ENCODE data around the gene PADI6.
"Not testable (repeated sequence)": the region's sequence is repeated elsewhere in the genome, so short reads cannot be mapped to it uniquely, and the experiment has no call there.

Gene PADI6

DNA sequence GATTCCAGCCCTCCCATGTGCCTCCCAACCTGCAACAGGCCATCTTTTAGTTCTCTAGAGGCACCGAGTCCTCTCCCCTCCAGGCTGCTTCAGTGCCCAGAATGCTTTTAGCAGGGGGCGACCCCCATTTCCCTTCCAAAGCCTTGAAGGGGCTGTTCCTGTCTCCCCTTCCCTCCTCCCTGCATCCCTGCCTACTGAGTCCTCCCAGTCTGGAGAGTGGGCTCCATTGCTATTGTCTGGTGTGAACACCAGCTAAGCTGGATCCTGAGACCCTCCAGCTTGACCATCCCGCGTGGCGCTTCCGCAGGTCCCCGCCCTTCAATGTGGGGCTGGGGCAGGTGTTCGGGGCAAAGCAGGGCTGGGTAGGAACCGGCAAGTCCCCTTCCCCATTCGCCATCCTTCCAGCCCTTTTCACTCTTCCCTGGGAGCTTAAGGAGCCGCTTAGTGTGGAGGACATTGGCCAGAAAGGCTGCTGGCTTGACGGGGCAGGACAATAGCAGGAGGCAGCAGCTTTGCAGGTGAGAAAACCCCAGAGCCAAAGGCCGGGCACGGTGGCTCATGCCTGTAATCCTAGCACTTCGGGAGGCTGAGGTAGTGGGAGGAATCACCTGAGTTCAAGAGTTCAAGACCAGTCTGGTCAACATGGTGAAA, 32.2 kb downstream of the PADI6 start:
- in situ Hi-C loops (cut with HindIII; ENCODE audit: low sequenced_read_pairs): no loop called here

DNA sequence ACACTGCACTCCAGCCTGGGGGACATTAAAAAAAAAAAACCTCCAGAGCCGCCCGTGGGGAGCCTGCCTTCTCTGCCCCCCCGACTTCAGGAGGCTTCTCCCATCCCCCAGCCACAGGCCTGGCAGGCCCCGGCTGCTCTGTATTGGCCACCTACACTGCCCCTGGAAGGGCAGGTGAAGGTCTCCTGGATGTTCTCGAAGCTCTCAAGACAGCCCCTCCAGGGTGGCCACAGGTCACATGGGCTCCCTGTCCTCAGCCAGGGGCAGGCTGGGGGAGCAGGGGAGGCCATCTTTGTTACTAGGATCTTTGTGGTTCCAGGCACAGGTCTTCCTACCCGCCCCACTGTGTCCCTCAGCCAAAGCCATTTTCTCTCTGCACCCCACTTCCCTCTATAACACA, 32.8 kb downstream of the PADI6 start:
- in situ Hi-C loops (cut with HindIII; ENCODE audit: low sequenced_read_pairs): no loop called here

DNA sequence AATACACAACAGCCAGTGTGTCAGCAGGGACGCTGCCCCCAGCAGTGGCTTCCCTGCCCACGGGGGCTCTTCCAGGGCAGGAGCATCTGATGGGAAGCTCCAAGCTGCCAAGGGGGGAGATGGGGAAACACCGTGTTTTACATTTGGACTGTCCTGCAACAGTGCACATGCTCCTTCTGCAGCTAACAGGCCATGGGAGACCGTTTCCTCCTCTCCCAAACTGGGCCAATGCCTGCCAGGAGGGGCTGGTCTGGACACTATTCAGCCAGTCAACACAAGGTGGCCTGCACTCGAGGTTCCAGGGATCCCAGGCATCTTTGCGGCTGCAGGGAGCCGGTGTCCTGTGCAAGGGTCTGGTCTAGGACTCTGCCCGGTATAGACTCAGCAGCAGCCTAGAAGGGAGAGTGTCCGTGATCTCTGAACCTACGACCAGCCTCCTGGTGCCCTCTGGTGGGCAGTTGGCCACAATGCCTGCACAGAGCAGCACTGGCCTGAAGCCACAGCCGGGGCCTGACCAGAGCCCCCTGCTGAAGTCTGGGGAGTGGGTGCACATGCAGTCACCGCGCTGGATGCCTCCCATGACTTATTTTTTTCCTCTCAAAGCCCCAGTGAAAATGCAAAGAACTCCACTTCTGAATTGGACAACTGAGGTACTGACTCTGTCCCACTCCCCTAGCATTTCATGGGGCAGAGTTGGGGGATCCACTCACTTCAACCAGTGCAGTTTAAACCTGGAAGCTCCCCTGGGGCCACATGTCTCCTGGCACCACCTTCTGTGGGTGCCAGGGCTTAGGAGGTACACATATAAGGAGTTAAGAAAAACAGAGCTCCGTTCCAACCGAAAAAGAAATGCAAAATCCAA, 34.1 kb downstream of the PADI6 start:
- in situ Hi-C loops (cut with HindIII; ENCODE audit: low sequenced_read_pairs): no loop called here

DNA sequence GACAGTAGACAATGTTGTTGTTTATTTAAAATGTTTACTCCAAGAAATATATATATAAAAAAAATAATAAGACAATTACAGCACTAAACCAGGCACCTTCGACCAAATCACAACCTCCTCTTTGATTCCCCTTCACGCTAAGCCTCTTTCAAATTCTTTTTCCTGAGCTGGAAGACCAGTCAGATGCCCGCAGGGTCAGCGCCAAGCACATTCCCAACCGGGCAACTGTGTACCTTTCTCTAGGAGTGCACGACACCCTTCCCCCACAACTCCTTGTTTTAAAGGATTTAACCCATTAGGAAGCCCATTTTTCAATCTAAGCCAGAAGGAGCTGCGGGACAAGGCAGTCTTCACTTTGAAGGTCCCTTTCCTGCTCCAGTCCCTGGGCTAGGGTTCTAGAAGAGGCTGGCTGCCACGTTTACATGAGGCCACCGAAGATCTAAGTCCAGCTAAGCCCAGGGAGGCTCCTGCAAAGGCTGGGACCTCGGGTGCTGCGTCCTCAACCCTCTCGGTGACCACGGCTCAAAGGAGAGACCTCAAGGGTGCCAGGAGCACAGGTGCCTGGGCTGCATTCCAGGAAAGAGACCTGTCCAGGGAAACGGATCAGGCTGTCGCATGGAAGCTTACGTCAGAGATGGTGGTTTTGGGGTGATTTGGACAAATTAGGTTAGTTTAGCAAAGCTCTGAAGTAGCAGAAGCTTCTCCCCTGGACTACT, 34.9 kb downstream of the PADI6 start:
- in situ Hi-C loops (cut with HindIII; ENCODE audit: low sequenced_read_pairs): not testable (repeated sequence)

DNA sequence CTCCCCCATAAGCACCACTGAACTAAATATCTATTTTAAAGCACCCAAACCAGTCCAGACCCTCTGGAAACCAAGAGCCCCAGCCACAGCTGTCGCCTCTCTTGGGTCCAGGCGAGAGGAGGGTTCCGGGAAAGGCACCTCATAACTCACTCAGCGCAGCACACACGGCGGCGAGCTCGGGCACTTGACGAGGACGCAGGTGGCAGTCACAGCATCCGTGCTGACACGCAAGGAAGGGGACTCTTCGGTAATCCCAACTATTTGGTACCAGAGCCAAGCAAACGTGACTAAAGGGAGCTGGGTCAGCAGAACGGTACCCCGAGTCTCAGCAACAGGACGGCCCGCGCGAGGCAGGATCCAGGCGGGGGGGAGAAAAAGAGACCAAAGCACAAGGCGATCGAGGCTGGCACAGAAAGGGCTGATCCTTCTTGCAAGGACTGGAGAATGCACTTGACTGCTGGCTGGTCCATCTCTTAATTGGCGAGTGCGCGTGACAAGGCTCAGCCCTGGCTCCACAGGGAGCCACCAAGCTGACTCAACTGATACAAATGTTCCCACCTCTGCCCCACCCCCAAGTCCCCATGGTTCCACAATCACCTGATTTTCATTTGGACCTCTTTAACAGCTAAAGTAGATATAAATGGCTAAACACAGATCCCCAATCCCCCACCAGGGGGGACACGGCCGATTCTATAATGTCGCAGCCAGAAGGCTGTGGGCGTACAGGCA, 36.0 kb downstream of the PADI6 start:
- in situ Hi-C loops (cut with HindIII; ENCODE audit: low sequenced_read_pairs): not testable (repeated sequence)

DNA sequence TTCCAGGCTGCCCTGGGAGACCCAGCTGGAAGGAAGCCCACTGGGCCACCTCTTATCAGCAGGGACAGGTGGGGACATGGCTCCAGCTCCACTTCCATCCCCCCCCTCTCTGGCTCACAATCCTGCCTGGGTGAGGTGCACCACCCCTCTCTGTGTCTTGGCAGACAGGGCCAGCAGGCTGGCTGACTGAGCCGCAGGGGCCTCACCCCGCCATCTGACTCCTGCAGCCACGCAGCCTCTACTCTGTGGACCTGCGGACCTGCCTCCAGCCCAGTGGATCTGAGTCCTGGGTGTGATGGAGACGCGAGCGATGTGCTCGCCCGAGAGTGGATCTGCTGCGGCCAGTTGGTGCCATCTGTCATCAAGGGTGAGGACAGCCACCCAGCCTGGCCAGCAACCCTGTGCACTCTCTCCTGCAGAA, 37.4 kb downstream of the PADI6 start:
- in situ Hi-C loops (cut with HindIII; ENCODE audit: low sequenced_read_pairs): no loop called here

DNA sequence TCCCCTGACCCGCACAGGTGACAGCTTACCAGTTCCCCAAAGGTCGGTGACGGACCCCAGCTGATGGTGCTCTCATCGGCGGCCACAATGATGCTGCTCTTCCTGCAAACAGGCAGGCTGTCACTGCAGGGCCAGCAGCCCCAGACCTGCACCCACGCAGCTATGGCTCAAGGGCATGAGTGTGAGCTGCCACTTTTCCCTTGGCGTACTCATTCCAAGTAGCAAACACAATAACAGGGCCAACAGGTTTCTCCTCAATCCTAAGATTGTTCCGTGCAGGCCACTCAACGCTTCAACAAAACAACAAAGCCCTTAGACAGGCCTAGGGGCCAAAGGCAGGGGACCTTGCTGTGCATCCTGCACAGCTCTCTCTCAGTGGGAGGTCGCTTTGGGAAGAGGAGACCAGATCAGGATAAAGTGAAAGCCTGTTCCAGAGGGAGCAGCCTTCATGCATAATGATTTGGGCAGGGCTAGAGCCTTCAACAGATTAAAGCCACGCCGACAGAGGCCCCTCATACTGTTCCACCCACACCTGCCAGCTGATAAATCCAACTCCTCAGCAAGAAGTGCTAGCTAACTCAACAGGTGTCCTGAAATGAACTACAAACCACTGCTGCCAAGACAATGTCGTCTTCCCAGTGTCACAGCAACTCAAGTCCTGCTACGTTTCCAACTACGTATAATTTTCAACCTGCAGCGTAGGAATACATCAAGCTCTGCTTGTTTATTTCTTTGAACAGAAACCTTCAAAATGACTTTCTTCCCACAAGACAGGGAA, 40.3 kb downstream of the PADI6 start:
- in situ Hi-C loops (cut with HindIII; ENCODE audit: low sequenced_read_pairs): no loop called here

DNA sequence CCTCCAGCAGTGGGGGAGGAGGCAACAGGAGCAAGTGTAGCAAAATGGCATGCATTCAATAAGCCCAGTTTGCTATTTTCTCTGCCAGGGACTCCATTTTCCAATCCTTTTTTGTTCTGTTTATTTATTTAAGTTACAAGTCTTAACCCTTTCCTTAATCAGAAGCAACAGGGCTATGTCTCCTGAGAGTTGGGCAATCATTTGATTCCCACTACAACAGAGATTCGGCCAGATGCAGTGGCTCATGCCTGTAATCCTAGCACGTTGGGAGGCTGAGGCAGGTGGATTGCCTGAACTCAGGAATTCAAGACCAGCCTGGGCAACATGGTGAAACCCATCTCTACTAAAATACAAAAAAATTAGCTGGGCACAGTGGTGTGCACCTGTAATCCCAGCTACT, 42.0 kb downstream of the PADI6 start:
- in situ Hi-C loops (cut with HindIII; ENCODE audit: low sequenced_read_pairs): no loop called here

DNA sequence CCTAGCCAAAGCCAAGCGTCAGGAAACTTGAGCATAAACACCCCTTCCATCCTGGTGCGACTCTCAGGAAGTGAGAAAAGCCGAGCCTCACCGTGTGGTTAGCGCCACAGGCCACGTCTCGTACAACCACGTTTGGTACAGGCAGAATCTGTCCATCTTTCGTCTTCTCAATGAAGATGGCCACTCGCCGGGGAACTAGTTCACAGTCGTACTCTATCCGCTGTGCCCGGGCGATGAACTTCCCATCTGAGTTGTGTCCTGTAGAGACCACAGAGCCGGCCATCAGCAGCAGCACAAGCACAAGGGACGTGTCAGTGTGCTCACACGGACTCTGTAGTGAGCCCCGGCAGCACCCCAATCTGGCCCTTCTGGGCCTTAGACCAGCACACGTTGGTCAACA, 44.4 kb downstream of the PADI6 start:
- in situ Hi-C loops (cut with HindIII; ENCODE audit: low sequenced_read_pairs): no loop called here

DNA sequence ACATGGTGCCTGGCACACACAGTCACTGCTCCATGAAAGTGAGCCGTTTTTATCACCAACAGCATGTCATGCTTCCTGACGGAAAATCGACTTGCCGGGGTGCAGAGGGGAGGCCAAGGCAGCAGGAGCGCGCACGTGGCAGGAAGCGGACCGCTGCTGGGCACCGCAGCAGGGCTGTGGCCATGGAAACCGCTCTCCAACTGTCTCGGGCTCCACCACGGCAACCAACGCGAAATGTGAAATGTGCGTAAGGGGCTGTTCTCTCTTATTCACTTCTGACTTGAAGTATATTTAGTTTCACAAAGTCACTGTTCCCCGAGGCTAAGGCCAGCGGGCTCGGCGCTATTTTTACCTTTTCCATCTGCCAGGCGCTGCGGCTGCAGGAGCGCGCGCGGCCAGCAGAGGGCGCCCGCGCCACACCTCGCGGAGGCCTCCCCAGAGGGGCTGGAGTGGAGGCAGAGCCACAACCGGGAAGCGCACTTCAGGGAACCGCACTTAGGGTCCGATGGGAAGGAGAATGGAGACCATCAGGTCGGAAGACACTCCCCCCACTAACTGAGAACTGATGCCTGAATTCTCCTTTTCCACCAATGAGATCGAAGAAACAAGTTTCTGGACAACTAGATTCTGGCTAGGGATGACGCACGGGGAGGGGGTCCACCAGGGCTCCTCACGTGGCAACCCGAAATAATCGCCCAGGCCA, 47.8 kb downstream of the PADI6 start:
- in situ Hi-C loops (cut with HindIII; ENCODE audit: low sequenced_read_pairs): no loop called here

DNA sequence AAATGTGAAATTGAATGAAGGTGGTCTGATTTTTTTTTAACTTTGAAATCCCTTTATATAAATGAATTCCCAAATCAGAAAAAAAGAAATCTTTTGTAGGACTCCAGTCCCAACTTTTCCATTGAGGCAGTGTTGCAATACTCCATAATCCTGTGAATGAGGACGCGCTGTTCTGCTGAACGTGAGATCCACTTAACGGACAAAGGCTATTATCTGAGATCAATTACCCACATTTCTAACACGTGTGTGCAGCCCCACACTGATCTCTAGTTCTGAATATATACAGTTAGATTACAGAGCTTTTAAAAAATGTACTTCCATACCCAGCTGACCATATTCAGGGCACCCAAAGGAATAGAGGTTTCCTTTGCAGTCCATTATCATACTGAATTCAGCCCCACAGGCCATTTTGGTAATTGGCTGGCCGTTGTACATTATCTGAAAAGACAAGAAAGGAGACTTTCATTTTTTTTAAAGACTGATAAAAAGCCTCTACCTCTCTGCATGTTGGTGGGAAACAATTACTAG, 48.5 kb downstream of the PADI6 start:
- in situ Hi-C loops (cut with HindIII; ENCODE audit: low sequenced_read_pairs): no loop called here

DNA sequence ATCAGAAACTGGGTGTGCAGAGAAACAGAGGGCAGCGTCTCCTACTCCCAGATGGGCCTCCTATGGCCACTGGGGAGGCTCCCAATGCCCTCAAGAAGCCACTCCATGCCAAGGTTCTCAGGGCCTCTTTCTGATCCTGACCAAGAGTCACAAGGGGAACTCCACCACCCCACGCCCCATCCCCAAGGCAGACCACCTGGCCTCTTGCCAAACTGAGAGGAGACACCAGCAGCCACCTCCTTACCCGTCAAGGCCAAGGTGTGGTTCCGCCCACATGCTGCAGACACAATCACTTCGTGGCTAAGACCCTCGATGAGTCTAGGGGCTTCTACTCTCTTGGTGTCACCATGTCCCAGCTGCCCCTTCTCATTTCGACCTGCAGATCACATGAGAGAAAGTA, 50.5 kb downstream of the PADI6 start:
- in situ Hi-C loops (cut with HindIII; ENCODE audit: low sequenced_read_pairs): no loop called here

DNA sequence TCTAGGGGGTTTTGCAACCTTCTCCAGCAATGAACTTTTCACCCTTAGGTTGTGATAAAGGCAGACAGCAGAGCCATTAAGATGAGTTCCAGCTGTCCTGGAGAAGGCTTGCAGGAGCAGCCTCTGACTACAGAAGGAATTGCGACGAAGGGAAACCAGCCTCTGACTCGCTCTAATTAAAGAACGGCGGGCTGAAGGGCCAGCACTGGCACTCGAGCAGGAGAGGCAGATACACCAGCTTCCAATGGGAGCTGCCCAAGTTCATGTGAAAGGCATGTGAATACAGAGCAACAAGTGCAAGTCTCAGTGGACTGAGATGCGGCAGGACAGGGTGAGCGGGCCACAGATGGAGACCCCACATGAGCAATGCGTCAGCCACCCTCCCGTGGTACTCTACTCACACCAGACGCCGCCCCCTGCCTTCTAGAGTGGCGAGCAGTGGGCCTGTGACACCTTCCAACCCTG, 51.8 kb downstream of the PADI6 start:
- in situ Hi-C loops (cut with HindIII; ENCODE audit: low sequenced_read_pairs): no loop called here

DNA sequence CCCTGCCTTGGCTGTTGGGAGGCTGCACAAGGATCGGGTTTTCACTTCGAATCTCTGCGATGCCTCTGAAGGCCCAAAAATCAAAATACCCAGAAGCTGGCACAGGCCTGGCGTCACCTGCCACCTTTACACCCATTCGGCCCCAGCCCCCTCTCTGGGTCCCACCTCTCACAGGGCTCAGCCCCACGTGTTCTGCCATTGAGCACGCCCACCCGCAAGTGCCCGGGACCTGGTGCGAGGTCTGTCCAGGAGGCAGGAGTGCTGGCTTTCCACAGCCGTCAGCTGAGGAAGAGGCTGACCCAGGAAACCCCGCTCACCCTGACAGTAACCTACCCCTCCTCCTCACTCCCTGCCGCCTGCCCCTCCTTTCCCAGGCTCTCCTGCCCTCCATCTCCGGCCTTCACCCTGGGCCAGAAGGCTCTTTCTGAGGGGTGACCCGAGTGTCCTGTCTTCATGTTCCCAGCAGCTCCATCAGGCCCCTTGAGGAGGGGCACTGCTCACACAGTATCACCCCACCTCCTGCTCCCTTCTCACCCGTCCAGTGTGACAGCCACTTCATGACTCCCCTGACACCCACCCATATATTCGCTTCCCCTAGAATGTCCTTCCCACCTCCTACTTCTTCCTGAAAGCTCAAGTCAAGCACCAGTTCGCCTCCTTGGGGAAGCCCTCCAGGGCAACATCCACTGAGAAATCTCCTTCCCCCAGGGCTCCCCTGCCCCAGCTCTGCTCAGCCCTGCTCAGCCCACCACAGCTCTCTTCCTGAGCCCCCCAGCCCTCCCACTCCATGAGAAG, 54.0 kb downstream of the PADI6 start:
- in situ Hi-C loops (cut with HindIII; ENCODE audit: low sequenced_read_pairs): no loop called here

DNA sequence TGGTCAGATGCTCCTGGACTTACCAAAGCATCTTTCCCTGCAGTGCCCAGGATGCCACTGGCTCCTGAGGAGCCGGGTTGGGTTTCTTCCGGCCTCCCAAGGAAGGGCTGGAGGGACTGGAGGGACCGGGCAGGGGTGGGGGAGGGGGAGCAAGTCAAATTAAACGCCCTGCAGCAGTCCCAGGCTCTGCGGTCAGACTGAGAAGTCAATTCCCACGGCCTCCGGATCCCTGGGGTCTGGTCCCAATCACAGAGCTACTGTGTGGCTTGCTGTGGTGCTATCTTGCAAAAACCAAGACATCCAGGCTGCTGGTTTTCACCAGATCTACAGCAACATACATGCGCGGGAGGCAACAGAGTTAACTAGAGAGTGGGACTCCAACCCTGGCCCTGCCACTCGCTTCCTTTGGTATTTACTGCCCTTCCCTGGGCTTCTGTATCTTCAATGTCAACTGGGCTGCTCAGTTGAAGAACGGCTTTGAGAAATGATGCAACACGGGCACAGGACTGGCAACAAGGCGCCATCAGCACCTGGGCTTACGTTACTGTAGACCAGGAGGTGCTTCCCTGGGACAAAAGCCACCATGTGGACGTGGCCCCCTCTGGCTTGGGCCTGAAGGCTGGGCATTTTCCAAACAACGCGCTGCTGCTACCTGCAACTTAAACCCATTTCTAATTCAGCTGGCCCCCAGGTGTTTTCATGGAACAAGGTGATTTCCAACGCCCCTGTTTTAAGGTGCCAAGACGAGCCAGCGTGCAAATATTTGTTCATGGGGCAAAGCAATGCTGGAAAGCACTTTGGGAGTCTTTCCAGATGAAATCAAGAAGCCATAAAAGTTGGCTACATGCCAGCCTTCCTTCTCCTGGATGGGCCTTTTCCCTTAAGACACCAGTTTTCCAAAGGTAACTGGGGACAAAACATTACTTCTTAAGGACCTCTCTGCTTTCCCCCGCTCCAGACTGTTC, 56.0 kb downstream of the PADI6 start:
- in situ Hi-C loops (cut with HindIII; ENCODE audit: low sequenced_read_pairs): no loop called here

DNA sequence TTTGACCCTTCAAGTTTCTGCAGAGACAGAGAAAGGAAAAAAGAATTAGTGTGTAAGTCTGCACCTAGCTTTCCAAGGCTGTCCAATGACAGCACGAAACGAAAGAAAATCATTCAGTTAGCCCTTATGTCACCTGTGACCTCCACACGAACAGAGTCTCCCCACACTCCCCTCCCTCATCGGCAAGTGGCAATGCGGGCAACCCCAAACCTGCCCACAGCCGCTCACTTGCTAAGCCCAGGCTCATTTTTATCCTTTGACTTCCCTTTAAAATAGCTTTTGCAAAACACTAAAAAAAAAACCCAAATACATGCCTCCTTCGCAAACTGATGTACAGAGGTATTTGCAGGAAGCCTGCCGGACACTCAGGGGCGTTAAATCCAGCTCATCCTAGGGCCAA, 57.2 kb downstream of the PADI6 start:
- in situ Hi-C loops (cut with HindIII; ENCODE audit: low sequenced_read_pairs): no loop called here

DNA sequence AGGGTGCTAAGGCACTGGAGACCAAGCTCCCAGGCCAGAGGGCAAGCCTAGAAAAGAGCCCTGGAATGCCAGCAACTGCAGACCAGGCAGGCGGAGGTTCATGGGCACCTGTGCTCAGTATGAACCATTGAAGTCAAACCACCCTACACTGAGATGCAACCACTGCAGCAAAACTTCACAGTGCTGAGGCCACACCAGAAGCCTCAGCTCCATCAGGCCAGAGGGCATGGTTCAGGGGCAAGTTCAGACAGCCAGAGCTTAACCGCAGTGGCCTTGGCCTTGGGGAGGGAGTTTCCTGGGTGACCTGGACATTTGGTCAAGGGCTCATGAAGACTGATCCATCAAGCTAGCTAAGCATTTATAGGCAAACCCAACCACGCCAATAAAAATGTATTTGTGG, 60.4 kb downstream of the PADI6 start:
- in situ Hi-C loops (cut with HindIII; ENCODE audit: low sequenced_read_pairs): no loop called here

DNA sequence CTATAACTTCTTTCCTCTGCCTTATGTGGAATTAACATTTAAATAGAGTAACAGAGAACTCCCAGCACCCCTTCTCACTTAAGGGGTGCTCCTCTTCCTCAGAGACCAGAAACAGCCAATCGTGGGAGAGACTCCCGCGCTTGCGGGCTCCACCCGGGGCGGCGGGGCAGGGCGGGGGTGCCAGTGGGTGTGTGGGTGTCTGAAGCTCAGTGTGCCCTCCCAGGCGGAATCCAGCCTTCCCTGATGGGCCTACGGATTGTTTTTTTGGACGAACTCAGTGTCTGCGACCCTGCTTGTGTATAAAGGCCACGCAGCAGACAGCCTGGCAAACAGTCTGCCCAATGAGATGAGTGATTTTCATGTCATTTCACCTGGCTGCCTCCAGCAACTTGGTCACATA, 61.3 kb downstream of the PADI6 start:
- in situ Hi-C loops (cut with HindIII; ENCODE audit: low sequenced_read_pairs): no loop called here

All from DLD1 (cell line).